Astrocyte of the spinal cord (primary cell): Measurements from ENCODE around the gene NEDD4L.
A peak's percentile ranks its signal among the peaks of the same experiment; 100 is the strongest.

Source experiments
- DNase-seq: peaks from one replicate; pipeline ENCODE4 v3.0.0; 2011; ENCODE audit warnings: low read depth, low spot score
- H3K4me3 ChIP-seq: 2 replicates; pipeline ENCODE4 v1.5.1; 2011; ENCODE audit warnings: low read depth, mild to moderate bottlenecking, low read length, moderate library complexity
- CTCF ChIP-seq: IDR thresholded peaks from 2 replicates; pipeline ENCODE4 v1.5.1; 2012; ENCODE audit warnings: low read depth, mild to moderate bottlenecking, low read length, inconsistent platforms
- in situ Hi-C: cut with HindIII; loops from 2 replicates; pipeline ENCODE4 v1.10.0; 2017; ENCODE audit warnings: low sequenced_read_pairs

Gene NEDD4L

GRCh38 chr18:58309610-58310239, 265.7 kb downstream of the NEDD4L start:
- DNase-seq, result no peak
- TF ChIP-seq CTCF, result no peak
- no peak overlapping the region for H3K4me3 ChIP-seq
- in situ Hi-C loops, result no loop called here

- no peak for DNase-seq
- no peak overlapping the region for H3K4me3 ChIP-seq
- in situ Hi-C loops, result no loop called here
- TF ChIP-seq CTCF, result no peak
Measured at GRCh38 chr18:58310517-58310916, 266.5 kb downstream of the NEDD4L start.

- H3K4me3 ChIP-seq, result no peak overlapping the region
- DNase-seq, result no peak
- no peak for TF ChIP-seq CTCF
- in situ Hi-C loops, result no loop called here
Measured at GRCh38 chr18:58311390-58311789, 267.4 kb downstream of the NEDD4L start.

- in situ Hi-C loops, result no loop called here
- DNase-seq, result no peak
- no peak for TF ChIP-seq CTCF
- no peak overlapping the region for H3K4me3 ChIP-seq
Measured at GRCh38 chr18:58313491-58314032, 269.5 kb downstream of the NEDD4L start.

- H3K4me3 ChIP-seq, result no peak overlapping the region
- DNase-seq, result peak; percentile 86
- in situ Hi-C loops, result no loop called here
- no peak for TF ChIP-seq CTCF
Measured at GRCh38 chr18:58314284-58314683, 270.3 kb downstream of the NEDD4L start.

- TF ChIP-seq CTCF, result no peak
- peak; percentile 24 for DNase-seq
- in situ Hi-C loops, result no loop called here
- H3K4me3 ChIP-seq, result no peak overlapping the region
Measured at GRCh38 chr18:58315041-58315440, 271.0 kb downstream of the NEDD4L start.
